Upper lobe of left lung (tissue), 6 donors: ENCODE results near the gene FOXR1. TPM values are rescaled to one million over a fixed set of nuclear protein-coding genes. Genes with fewer than 3 reads are reported as not detected.

Experiments used
- ATAC-seq, 2 donors: fragments of 200-7000 bp; cut with Tn5 transposase; one replicate each; pipeline ENCODE4 v1.9.1; 2022; ENCODE audit warnings: mild to moderate bottlenecking in 2 of 2, moderate library complexity in 2 of 2; ENCODE audit not compliant: low FRiP score in 2 of 2
- DNase-seq, 2 donors: peaks; one replicate each; pipeline ENCODE4 v3.0.0-alpha.2; 2019 to 2020
- H3K27ac ChIP-seq, 4 donors: fragments of 200-600 bp; sonication (generic); one replicate each; pipeline ENCODE4 v1.5.1; 2016 to 2019
- H3K27me3 ChIP-seq, 4 donors: fragments of 200-600 bp; sonication (generic); one replicate each; pipeline ENCODE4 v1.5.1; 2017 to 2019
- H3K36me3 ChIP-seq, 4 donors: fragments of 200-600 bp; sonication (generic); one replicate each; pipeline ENCODE4 v1.5.1; 2016 to 2019
- H3K4me1 ChIP-seq, 4 donors: fragments of 200-600 bp; sonication (generic); one replicate each; pipeline ENCODE4 v1.5.1; 2018 to 2019
- H3K4me3 ChIP-seq, 4 donors: fragments of 200-600 bp; sonication (generic); one replicate each; pipeline ENCODE4 v1.5.1; 2017 to 2019; ENCODE audit warnings: mild to moderate bottlenecking in 2 of 4, moderate library complexity in 1 of 4
- H3K9me3 ChIP-seq, 4 donors: fragments of 200-600 bp; sonication (generic); one replicate each; pipeline ENCODE4 v1.5.1; 2018 to 2019
- CTCF ChIP-seq, 6 experiments: fragments of 450-650 bp in 4 of 6; fragments of 200-600 bp in 2 of 6; sonication (generic) in 2 of 6; IDR thresholded peaks; one replicate each; pipeline ENCODE4 v1.5.1; 2016 to 2019; ENCODE audit warnings: antibody characterized with exemption in 6 of 6
- EP300 ChIP-seq, 4 donors: sonication (generic); formaldehyde crosslinking; IDR thresholded peaks; one replicate each; pipeline ENCODE4 v1.5.1; 2017; ENCODE audit warnings: antibody characterized with exemption in 4 of 4, control low read depth in 2 of 4
- POLR2A ChIP-seq, 4 donors: fragments of 450-650 bp; IDR thresholded peaks; one replicate each; pipeline ENCODE4 v1.5.1; 2016 to 2017; ENCODE audit warnings: antibody characterized with exemption in 4 of 4, mild to moderate bottlenecking in 2 of 4
- POLR2AphosphoS5 ChIP-seq, 2 donors: sonication (generic); formaldehyde crosslinking; IDR thresholded peaks; one replicate each; pipeline ENCODE4 v1.5.1; 2017; ENCODE audit warnings: antibody characterized with exemption in 2 of 2
- WGBS, 2 donors: methylation state at CpG; one replicate each; pipeline ENCODE4 v1.1.5; 2017 to 2018; 5-methylcytosine and 5-hydroxymethylcytosine counted together
- total RNA-seq, 6 donors: library from RNA; depleted of rRNA in 4 of 6; stranded (reverse); fragments of >200 nt in 4 of 6; gene quantifications; one replicate each; pipeline versions ENCODE4 v1.1.0 to v1.2.1, GENCODE V29; 2016 to 2021
- donor health status: DM: no; HTN: no; CAD: no; lungs with moderate emphysema.
- donor health status: DM: no; HTN: yes; CAD: no; lungs with severe emphysema.

Gene FOXR1
- total RNA-seq, 6 donors from 2014 or later: not detected

- 69 to 73% methylated on average over 4 to 9 of the region's 9 CpGs for WGBS, 2 donors
- H3K9me3 ChIP-seq: no peaks in the 10 kb centered on the region
- peaks cover 5 to 42% (median 15%) of the 10 kb centered on the region in 4 donors for H3K36me3 ChIP-seq
- H3K27ac ChIP-seq: peak overlapping the region in 2 of 4 donors; percentile 6 to 91
- no peak for DNase-seq
- no peak overlapping the region for H3K4me3 ChIP-seq
- TF ChIP-seq EP300 (IDR thresholded peaks at IDR 0.05): no peak
- TF ChIP-seq POLR2AphosphoS5 (IDR thresholded peaks at IDR 0.05): no peak
- no peak for TF ChIP-seq CTCF (IDR thresholded peaks at IDR 0.05)
- ATAC-seq: no peak
- no peaks in the 10 kb centered on the region for H3K27me3 ChIP-seq
- peaks cover 22 to 40% (median 26%) of the 10 kb centered on the region in 4 donors for H3K4me1 ChIP-seq
Observed at GRCh38 chr11:119028346-119029068, 56.9 kb downstream of the FOXR1 start.

GRCh38 chr11:119029069-119029339 lies 57.4 kb downstream of the FOXR1 start:
- peaks cover 22 to 40% (median 26%) of the 10 kb centered on the region in 4 donors for H3K4me1 ChIP-seq
- H3K4me3 ChIP-seq: peak overlapping the region in 1 of 4 donors; percentile 64
- H3K9me3 ChIP-seq: no peaks in the 10 kb centered on the region
- 78 to 91% methylated on average over 1 of the region's 1 CpG for WGBS, 2 donors
- TF ChIP-seq POLR2A (IDR thresholded peaks at IDR 0.05) (no peak), CTCF (IDR thresholded peaks at IDR 0.05) (no peak), EP300 (IDR thresholded peaks at IDR 0.05) (no peak)
- peaks cover 5 to 37% (median 14%) of the 10 kb centered on the region in 4 donors for H3K36me3 ChIP-seq
- no peaks in the 10 kb centered on the region for H3K27me3 ChIP-seq
- ATAC-seq (no peak), DNase-seq (no peak)
- peak overlapping the region in 3 of 4 donors; percentile 17 to 91 (median 25) for H3K27ac ChIP-seq

- Histone ChIP-seq H3K36me3 (peaks cover 5 to 33% (median 14%) of the 10 kb centered on the region in 4 donors), H3K27ac (peak overlapping the region; percentile 74 to 91 (median 84)), H3K4me1 (peaks cover 21 to 39% (median 25%) of the 10 kb centered on the region in 4 donors), H3K9me3 (no peaks in the 10 kb centered on the region), H3K27me3 (no peaks in the 10 kb centered on the region), H3K4me3 (peak overlapping the region in 3 of 4 donors; percentile 64 to 96 (median 82))
- TF ChIP-seq CTCF (IDR thresholded peaks at IDR 0.05) (no peak), POLR2A (IDR thresholded peaks at IDR 0.05) (no peak), EP300 (IDR thresholded peaks at IDR 0.05) (no peak), POLR2AphosphoS5 (IDR thresholded peaks at IDR 0.05) (no peak)
- ATAC-seq (peak in 1 of 2 donors; percentile 9), DNase-seq (no peak)
- WGBS, 2 donors: 52 to 74% methylated on average over 10 of the region's 10 CpGs
Observed at GRCh38 chr11:119029340-119030028, 57.9 kb downstream of the FOXR1 start.

DNA sequence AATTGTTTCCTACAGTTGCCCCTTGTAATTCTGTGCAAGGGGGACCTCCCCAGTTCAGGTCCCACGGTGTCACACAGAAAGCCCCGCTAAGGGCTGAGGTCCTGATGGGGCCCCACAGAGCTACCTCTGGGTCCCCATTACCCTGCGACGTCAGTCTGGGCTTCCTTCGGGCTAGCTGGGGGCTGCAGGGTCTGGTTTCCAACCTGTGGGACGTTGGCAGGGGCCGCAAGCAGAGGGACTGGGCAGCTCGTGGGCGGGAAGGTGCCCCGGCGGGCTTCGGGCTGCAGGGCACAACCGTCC lies 58.4 kb downstream of the FOXR1 start:
- Histone ChIP-seq H3K9me3 (no peaks in the 10 kb centered on the region), H3K27ac (peak overlapping the region; percentile 74 to 91 (median 84)), H3K27me3 (no peaks in the 10 kb centered on the region), H3K4me1 (peaks cover 20 to 35% (median 24%) of the 10 kb centered on the region in 4 donors), H3K4me3 (peak overlapping the region; percentile 64 to 96 (median 88)), H3K36me3 (peaks cover 4 to 28% (median 10%) of the 10 kb centered on the region in 4 donors)
- DNase-seq (no peak), ATAC-seq (peak in 1 of 2 donors; percentile 4)
- 7 to 40% methylated on average over 1 to 6 of the region's 13 CpGs for WGBS, 2 donors
- TF ChIP-seq EP300 (IDR thresholded peaks at IDR 0.05) (no peak), POLR2AphosphoS5 (IDR thresholded peaks at IDR 0.05) (no peak), POLR2A (IDR thresholded peaks at IDR 0.05) (no peak)

DNA sequence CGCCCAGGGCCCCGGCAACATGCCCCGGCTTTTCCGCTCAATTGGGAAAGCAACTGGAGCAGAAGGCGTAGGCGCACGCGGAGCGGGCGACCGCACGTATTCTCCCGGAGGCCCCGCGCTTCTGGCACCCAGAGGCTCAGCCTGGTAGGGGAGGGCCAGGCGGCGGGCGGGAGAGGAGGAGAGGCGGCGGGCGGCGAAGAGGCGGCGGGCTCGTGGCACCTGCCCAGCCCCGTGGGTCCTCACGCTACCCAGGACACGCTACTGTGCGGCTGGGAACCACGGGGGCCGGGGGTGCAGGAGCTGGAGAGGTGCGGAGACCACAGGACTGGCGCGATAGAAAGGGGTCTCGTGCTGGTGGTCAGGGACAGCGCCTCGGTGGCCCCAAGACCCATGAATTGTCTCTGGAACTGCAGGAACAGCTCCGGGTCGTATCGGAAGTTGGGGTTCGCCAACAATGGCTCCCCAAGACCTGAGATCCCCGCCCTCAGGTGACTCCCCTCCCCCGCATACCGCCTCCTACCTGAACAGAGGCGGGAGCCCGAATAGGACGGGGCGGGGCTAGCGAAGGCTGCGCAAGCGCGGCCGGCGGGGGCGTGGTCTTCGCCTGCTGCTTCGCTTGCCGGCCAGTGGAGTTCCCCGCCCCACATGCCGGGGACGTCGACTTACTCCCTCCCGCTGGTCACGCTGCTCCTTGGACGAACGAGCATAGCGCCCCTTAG lies 58.9 kb downstream of the FOXR1 start, which contains the start of gene SLC37A4:
SLC37A4 (minus strand) TSS at position 549 of the 719 bp plus-strand sequence.
- ATAC-seq: peak; percentile 98 to 99
- peak within 1 kb of the TSS; percentile 74 to 91 (median 84) for H3K27ac ChIP-seq
- no peaks in the 10 kb centered on the region for H3K9me3 ChIP-seq
- no peaks in the 10 kb centered on the region for H3K27me3 ChIP-seq
- H3K4me3 ChIP-seq: peak within 1 kb of the TSS; percentile 64 to 96 (median 88)
- 0 to 1% methylated on average over 42 to 58 of the region's 67 CpGs for WGBS, 2 donors
- peaks cover 0 to 23% (median 7%) of the 10 kb centered on the region in 4 donors for H3K36me3 ChIP-seq
- H3K4me1 ChIP-seq: peaks cover 17 to 31% (median 21%) of the 10 kb centered on the region in 4 donors
- TF ChIP-seq POLR2A (IDR thresholded peaks at IDR 0.05): peak in 2 of 4 donors; percentile 25 to 77
- TF ChIP-seq EP300 (IDR thresholded peaks at IDR 0.05): no peak
- TF ChIP-seq CTCF (IDR thresholded peaks at IDR 0.05): peak in 5 of 6 experiments; percentile 83 to 98 (median 94)
- peak; percentile 29 to 78 for TF ChIP-seq POLR2AphosphoS5 (IDR thresholded peaks at IDR 0.05)
- peak; percentile 100 for DNase-seq
